Effector memory CD8-positive, alpha-beta T cell (primary cell): ENCODE measurements around the gene HTR7.
"Not testable (repeated sequence)": the region's sequence is repeated elsewhere in the genome, so short reads cannot be mapped to it uniquely, and the experiment has no call there.

Experiments
- ATAC-seq: fragments of 150-1000 bp; cut with Tn5 transposase; replicated peaks from 2 replicates; pipeline ENCODE4 v1.10.0; 2021; ENCODE audit warnings: mild to moderate bottlenecking, moderate library complexity
- DNase-seq, 3 experiments: peaks; one replicate each; pipeline ENCODE4 v3.0.0; 2021
- H3K27ac Mint-ChIP-seq, 2 donors: one replicate each; pipeline ENCODE4 v1.8.0; 2022; ENCODE audit warnings: mild to moderate bottlenecking in 2 of 2, mixed read lengths in 2 of 2, moderate library complexity in 2 of 2
- H3K27me3 Mint-ChIP-seq, 2 donors: one replicate each; pipeline ENCODE4 v1.8.0; 2022; ENCODE audit warnings: mixed read lengths in 2 of 2
- H3K36me3 Mint-ChIP-seq: one replicate; pipeline ENCODE4 v1.8.0; 2022; ENCODE audit warnings: mild to moderate bottlenecking, moderate library complexity, mixed read lengths; ENCODE audit not compliant: insufficient read depth
- H3K4me1 Mint-ChIP-seq, 2 donors: one replicate each; pipeline ENCODE4 v1.8.0; 2022; ENCODE audit warnings: low read depth in 2 of 2, mixed read lengths in 2 of 2
- H3K4me3 Mint-ChIP-seq, 2 donors: one replicate each; pipeline ENCODE4 v1.8.0; 2022; ENCODE audit warnings: mild to moderate bottlenecking in 2 of 2, mixed read lengths in 2 of 2, moderate library complexity in 2 of 2
- H3K9me3 Mint-ChIP-seq, 2 donors: one replicate each; pipeline ENCODE4 v1.8.0; 2022; ENCODE audit warnings: mixed read lengths in 2 of 2
- total RNA-seq, 9 experiments: gene quantifications; one replicate each; lab custom pipeline; 2026; lab: John Stamatoyannopoulos, UW

Gene HTR7
- 0 to 0.79 (median 0.33) reads per million in 9 experiments for total RNA-seq

GRCh38 chr10:90857635-90858460 lies at the start of gene HTR7:
HTR7 (minus strand) TSS chr10:90858039; CDS start chr10:90857671, 368 bp downstream.
- peak; percentile 87 for ATAC-seq

GRCh38 chr10:90906596-90906995 lies 48.8 kb upstream of the HTR7 start:
- Mint-ChIP-seq H3K36me3 (peaks cover 19% of the 10 kb centered on the region), H3K4me1 (peaks cover 0 to under 1% of the 10 kb centered on the region in 2 donors), H3K27me3 (no peaks in the 10 kb centered on the region), H3K27ac (no peak overlapping the region), H3K4me3 (no peak overlapping the region), H3K9me3 (no peaks in the 10 kb centered on the region)
- ATAC-seq (no peak), DNase-seq (no peak)

More at GRCh38 chr10:90857635-90858460, at the start of gene HTR7:
- peak within 1 kb of the TSS; percentile 28 to 88 for H3K27ac Mint-ChIP-seq
- DNase-seq: peak; percentile 46 to 62 (median 56)
- H3K9me3 Mint-ChIP-seq: no peaks in the 10 kb centered on the region
- peaks cover 32 to 66% of the 10 kb centered on the region in 2 donors for H3K27me3 Mint-ChIP-seq
- peak within 1 kb of the TSS; percentile 89 to 92 for H3K4me3 Mint-ChIP-seq
- peaks cover 8 to 10% of the 10 kb centered on the region in 2 donors for H3K4me1 Mint-ChIP-seq
- peaks cover 4% of the 10 kb centered on the region for H3K36me3 Mint-ChIP-seq

DNA sequence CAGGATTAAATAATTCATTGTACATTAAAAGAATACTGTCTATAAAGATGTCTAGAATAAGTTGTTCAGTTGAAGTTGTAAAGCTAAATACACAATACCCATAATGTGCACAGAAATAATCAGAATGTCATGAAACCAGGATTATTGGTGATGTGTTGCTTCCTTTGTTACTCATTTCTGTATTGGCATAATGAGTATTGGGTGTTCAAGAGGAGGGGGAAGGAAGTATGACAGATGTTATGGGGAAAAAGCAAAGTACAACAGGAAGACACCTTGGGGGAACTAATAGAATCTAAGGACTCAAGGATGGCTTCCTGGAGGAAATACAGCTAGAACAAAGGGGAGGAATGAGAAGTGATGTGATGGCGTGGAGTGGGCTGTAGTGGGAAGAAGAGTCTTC lies 48.1 kb upstream of the HTR7 start:
- DNase-seq (no peak), ATAC-seq (no peak)
- H3K4me1 Mint-ChIP-seq: no peaks in the 10 kb centered on the region
- no peaks in the 10 kb centered on the region for H3K9me3 Mint-ChIP-seq
- H3K27ac Mint-ChIP-seq: peak overlapping the region in 1 of 2 donors; percentile 32
- H3K27me3 Mint-ChIP-seq: no peaks in the 10 kb centered on the region
- peaks cover 26% of the 10 kb centered on the region for H3K36me3 Mint-ChIP-seq
- H3K4me3 Mint-ChIP-seq: no peak overlapping the region

GRCh38 chr10:90896916-90897315 lies 39.1 kb upstream of the HTR7 start:
- H3K4me1 Mint-ChIP-seq, H3K9me3 Mint-ChIP-seq, H3K4me3 Mint-ChIP-seq, ATAC-seq, H3K27me3 Mint-ChIP-seq, DNase-seq: not testable (repeated sequence)
- Mint-ChIP-seq H3K27ac (peak overlapping the region; percentile 77 to 82), H3K36me3 (peaks cover 53% of the 10 kb centered on the region)

GRCh38 chr10:90893190-90893589 lies 35.4 kb upstream of the HTR7 start:
- no peak for ATAC-seq
- Mint-ChIP-seq H3K27ac (no peak overlapping the region), H3K4me3 (no peak overlapping the region), H3K27me3 (no peaks in the 10 kb centered on the region), H3K9me3 (no peaks in the 10 kb centered on the region), H3K4me1 (peaks cover 3 to 14% of the 10 kb centered on the region in 2 donors), H3K36me3 (peaks cover 60% of the 10 kb centered on the region)
- DNase-seq: no peak

GRCh38 chr10:90890347-90890746 lies 32.5 kb upstream of the HTR7 start:
- Mint-ChIP-seq H3K27ac (peak overlapping the region in 1 of 2 donors; percentile 2), H3K27me3 (no peaks in the 10 kb centered on the region), H3K4me1 (peaks cover 2 to 11% of the 10 kb centered on the region in 2 donors), H3K9me3 (no peaks in the 10 kb centered on the region), H3K36me3 (peaks cover 74% of the 10 kb centered on the region), H3K4me3 (no peak overlapping the region)
- DNase-seq (no peak), ATAC-seq (no peak)

- Mint-ChIP-seq H3K36me3 (peaks cover 72% of the 10 kb centered on the region), H3K9me3 (no peaks in the 10 kb centered on the region), H3K4me3 (no peak overlapping the region), H3K27ac (no peak overlapping the region), H3K27me3 (no peaks in the 10 kb centered on the region), H3K4me1 (peaks cover 2 to 13% of the 10 kb centered on the region in 2 donors)
- ATAC-seq (no peak), DNase-seq (no peak)
Measured at GRCh38 chr10:90889636-90890035, 31.8 kb upstream of the HTR7 start.

DNA sequence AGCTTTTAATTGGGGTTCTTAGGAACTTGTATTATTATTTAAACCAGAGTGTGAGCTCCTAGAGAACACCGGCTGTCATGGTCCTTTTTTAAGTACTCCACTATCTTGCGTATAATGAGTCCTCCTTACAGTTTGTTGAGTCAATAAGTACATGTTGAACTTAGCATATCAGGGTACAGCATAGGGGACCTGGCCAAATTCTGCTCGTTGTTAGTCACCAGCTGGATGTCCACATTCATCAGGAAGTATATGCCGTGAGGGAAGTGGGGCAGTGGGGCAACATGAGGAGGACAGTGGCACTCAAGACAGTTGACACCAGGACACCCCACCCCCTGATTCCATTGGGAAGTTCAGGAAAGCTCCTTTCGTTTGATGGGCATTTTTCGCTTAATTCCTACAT lies 30.5 kb upstream of the HTR7 start:
- no peaks in the 10 kb centered on the region for H3K27me3 Mint-ChIP-seq
- no peak overlapping the region for H3K4me3 Mint-ChIP-seq

GRCh38 chr10:90887555-90887954 lies 29.7 kb upstream of the HTR7 start:
- Mint-ChIP-seq H3K4me1 (peaks cover 2 to 18% of the 10 kb centered on the region in 2 donors), H3K36me3 (peaks cover 62% of the 10 kb centered on the region), H3K27ac (no peak overlapping the region), H3K9me3 (no peaks in the 10 kb centered on the region), H3K4me3 (no peak overlapping the region), H3K27me3 (no peaks in the 10 kb centered on the region)
- DNase-seq (no peak), ATAC-seq (no peak)

More for the DNA sequence above, 30.5 kb upstream of the HTR7 start:
- no peaks in the 10 kb centered on the region for H3K9me3 Mint-ChIP-seq
- DNase-seq (no peak), ATAC-seq (no peak)
- peaks cover 69% of the 10 kb centered on the region for H3K36me3 Mint-ChIP-seq
- H3K4me1 Mint-ChIP-seq: peaks cover 2 to 18% of the 10 kb centered on the region in 2 donors
- no peak overlapping the region for H3K27ac Mint-ChIP-seq

- DNase-seq (no peak), ATAC-seq (no peak)
- no peak overlapping the region for H3K4me3 Mint-ChIP-seq
- H3K9me3 Mint-ChIP-seq: no peaks in the 10 kb centered on the region
- no peak overlapping the region for H3K27ac Mint-ChIP-seq
- H3K4me1 Mint-ChIP-seq: peaks cover 2 to 14% of the 10 kb centered on the region in 2 donors
- H3K36me3 Mint-ChIP-seq: peaks cover 65% of the 10 kb centered on the region
- no peaks in the 10 kb centered on the region for H3K27me3 Mint-ChIP-seq
Measured at GRCh38 chr10:90885176-90885575, 27.3 kb upstream of the HTR7 start.

- no peak overlapping the region for H3K27ac Mint-ChIP-seq
- no peaks in the 10 kb centered on the region for H3K9me3 Mint-ChIP-seq
- peaks cover 61% of the 10 kb centered on the region for H3K36me3 Mint-ChIP-seq
- DNase-seq (no peak), ATAC-seq (no peak)
- H3K4me1 Mint-ChIP-seq: peaks cover 2 to 14% of the 10 kb centered on the region in 2 donors
- H3K4me3 Mint-ChIP-seq: no peak overlapping the region
- H3K27me3 Mint-ChIP-seq: no peaks in the 10 kb centered on the region
Measured at GRCh38 chr10:90884431-90884830, 26.6 kb upstream of the HTR7 start.

DNA sequence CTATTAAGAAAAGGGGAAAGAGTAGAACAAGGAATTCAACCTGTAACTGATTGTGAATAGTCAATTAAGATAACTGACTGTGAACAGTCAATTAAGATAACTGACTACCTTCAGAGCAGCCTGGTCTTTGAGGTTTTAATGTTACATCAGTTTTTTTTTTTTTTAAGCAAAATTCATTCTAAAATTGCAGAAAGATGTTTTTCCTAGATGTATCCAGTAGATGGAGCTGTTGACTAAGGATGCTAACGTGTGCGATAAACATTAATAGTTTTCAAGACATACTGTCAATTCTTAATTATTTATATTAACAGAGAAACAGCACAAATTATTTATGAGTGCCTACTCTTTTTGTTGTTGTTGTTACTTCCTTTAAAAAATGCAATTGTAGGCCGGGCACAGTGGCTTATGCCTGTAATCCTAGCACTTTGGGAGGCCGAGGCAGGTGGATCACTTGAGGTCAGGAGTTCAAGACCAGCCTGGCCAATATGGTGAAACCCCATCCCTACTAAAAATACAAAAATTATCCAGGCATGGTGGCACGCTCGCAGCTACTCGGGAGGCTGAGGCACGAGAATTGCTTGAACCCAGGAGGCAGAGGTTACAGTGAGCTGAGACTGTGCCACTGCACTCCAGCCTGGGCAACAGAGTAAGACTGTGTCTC lies 22.4 kb upstream of the HTR7 start:
- not testable (repeated sequence) for H3K27me3 Mint-ChIP-seq, H3K27ac Mint-ChIP-seq, H3K4me3 Mint-ChIP-seq, H3K9me3 Mint-ChIP-seq, DNase-seq
- Mint-ChIP-seq H3K4me1 (peaks cover 0 to 13% of the 10 kb centered on the region in 2 donors), H3K36me3 (peaks cover 38% of the 10 kb centered on the region)
- peak; percentile 58 for ATAC-seq

GRCh38 chr10:90879062-90879461 lies 21.2 kb upstream of the HTR7 start:
- Mint-ChIP-seq H3K36me3 (peaks cover 37% of the 10 kb centered on the region), H3K9me3 (no peaks in the 10 kb centered on the region), H3K27me3 (no peaks in the 10 kb centered on the region), H3K4me1 (peaks cover 2 to 11% of the 10 kb centered on the region in 2 donors), H3K4me3 (no peak overlapping the region), H3K27ac (no peak overlapping the region)
- DNase-seq: no peak
- no peak for ATAC-seq

- Mint-ChIP-seq H3K9me3 (no peaks in the 10 kb centered on the region), H3K27ac (peak overlapping the region; percentile 82 to 95), H3K36me3 (peaks cover 10% of the 10 kb centered on the region), H3K4me3 (peak overlapping the region; percentile 90 to 97), H3K27me3 (peaks cover 27 to 31% of the 10 kb centered on the region in 2 donors), H3K4me1 (peaks cover 17 to 37% of the 10 kb centered on the region in 2 donors)
- no peak for ATAC-seq
- no peak for DNase-seq
Measured at GRCh38 chr10:90872648-90873020, 14.8 kb upstream of the HTR7 start.
